Aorta (tissue), 5 donors: ENCODE results near the gene OLIG1. TPM values are rescaled to one million over a fixed set of nuclear protein-coding genes. Genes with fewer than 3 reads are reported as not detected.

Experiments used
- ATAC-seq: fragments of 200-7000 bp; cut with Tn5 transposase; one replicate; pipeline ENCODE4 v1.9.1; 2022; ENCODE audit warnings: moderate library complexity; ENCODE audit not compliant: low FRiP score
- DNase-seq, 2 donors: peaks; one replicate each; pipeline ENCODE4 v3.0.0-alpha.2; 2020
- H3K27ac ChIP-seq, 2 donors: one replicate each; pipeline ENCODE4 v1.5.1; 2013; ENCODE audit warnings: low read length in 2 of 2, mild to moderate bottlenecking in 2 of 2, moderate library complexity in 2 of 2, control low read depth in 1 of 2, inconsistent platforms in 1 of 2, low read depth in 1 of 2
- H3K27me3 ChIP-seq, 2 donors: one replicate each; pipeline ENCODE4 v1.6.1; 2013; ENCODE audit warnings: control low read depth in 1 of 2, low read length in 1 of 2, mild to moderate bottlenecking in 1 of 2, moderate library complexity in 1 of 2; ENCODE audit not compliant: insufficient read depth in 2 of 2, control insufficient read depth in 1 of 2
- H3K36me3 ChIP-seq, 2 donors: one replicate each; pipeline ENCODE4 v1.6.1; 2013; ENCODE audit warnings: control low read depth in 1 of 2, low read length in 1 of 2, mild to moderate bottlenecking in 1 of 2; ENCODE audit not compliant: insufficient read depth in 2 of 2, control insufficient read depth in 1 of 2
- H3K4me1 ChIP-seq, 2 donors: one replicate each; pipeline ENCODE4 v1.6.1; 2013; ENCODE audit warnings: low read length in 2 of 2, control low read depth in 1 of 2, mild to moderate bottlenecking in 1 of 2, moderate library complexity in 1 of 2; ENCODE audit not compliant: insufficient read depth in 2 of 2, control insufficient read depth in 1 of 2
- H3K4me3 ChIP-seq, 2 donors: one replicate each; pipeline ENCODE4 v1.5.1; 2013; ENCODE audit warnings: low read length in 2 of 2, control low read depth in 1 of 2, mild to moderate bottlenecking in 1 of 2
- H3K9me3 ChIP-seq: one replicate; pipeline ENCODE4 v1.6.1; 2013; ENCODE audit warnings: mild to moderate bottlenecking, low read length; ENCODE audit not compliant: control insufficient read depth
- WGBS, 2 donors: extraction: QIAGEN DNeasy Blood & Tissue Kit; methylation state at CpG; one replicate each; pipeline ENCODE4 v1.1.7; 2013; 5-methylcytosine and 5-hydroxymethylcytosine counted together
- intact Hi-C, 2 donors: fragments of 100-400 bp; cut with DNase I; formaldehyde crosslinking; loops; one replicate each; pipeline versions ENCODE4 v1.14.2 to v1.15.0; 2022
- polyA plus RNA-seq, 2 donors: library from polyadenylated mRNA; stranded (reverse); fragments of 200-250 nt; gene quantifications; one replicate each; pipeline ENCODE4 v1.2.3, GENCODE V29; 2013
- total RNA-seq, 2 donors: library from RNA; stranded (reverse); fragmentation: NEBNext Ultra II Directional; extraction: Animal tissue kit (Norgen Biotek cat#: 25700); gene quantifications; one replicate each; pipeline ENCODE4 v1.2.1, GENCODE V29; 2021
- donor health status: healthy with polysubstance abuse.
- donor health status: Bipolar disorder and iron deficiency.
- donor health status: DM: no; HTN: no; CAD: no.
- donor health status: DM: no; HTN: no; CAD: no.
- donor health status: DM: yes; HTN: yes; CAD: no.

Gene OLIG1
- total and polyA plus RNA-seq, 4 donors, result not detected

- Histone ChIP-seq H3K27me3 (no peaks in the 10 kb centered on the region), H3K4me3 (no peak overlapping the region), H3K36me3 (no peaks in the 10 kb centered on the region), H3K4me1 (no peaks in the 10 kb centered on the region), H3K9me3 (no peaks in the 10 kb centered on the region), H3K27ac (no peak overlapping the region)
- WGBS, 2 donors, result 64 to 66% methylated on average over 5 of the region's 5 CpGs
- no peak for ATAC-seq
- DNase-seq, result no peak
- intact Hi-C loops, result no loop called here
These were observed 13.9 kb upstream of the OLIG1 start for GRCh38 chr21:33055991-33056390.

GRCh38 chr21:33057385-33057940 is 12.5 kb upstream of the OLIG1 start:
- Histone ChIP-seq H3K36me3 (no peaks in the 10 kb centered on the region), H3K4me1 (no peaks in the 10 kb centered on the region), H3K27me3 (peaks cover 0 to 2% of the 10 kb centered on the region in 2 donors), H3K4me3 (no peak overlapping the region), H3K27ac (no peak overlapping the region), H3K9me3 (no peaks in the 10 kb centered on the region)
- intact Hi-C loops, result no loop called here
- DNase-seq, result no peak
- no peak for ATAC-seq
- WGBS, 2 donors, result 88 to 89% methylated on average over 11 of the region's 11 CpGs

GRCh38 chr21:33058527-33058926 is 11.4 kb upstream of the OLIG1 start:
- 47 to 60% methylated on average over 6 of the region's 6 CpGs for WGBS, 2 donors
- ATAC-seq (no peak), DNase-seq (no peak)
- Histone ChIP-seq H3K36me3 (no peaks in the 10 kb centered on the region), H3K27me3 (peaks cover 0 to 2% of the 10 kb centered on the region in 2 donors), H3K4me3 (no peak overlapping the region), H3K27ac (no peak overlapping the region), H3K9me3 (no peaks in the 10 kb centered on the region), H3K4me1 (no peaks in the 10 kb centered on the region)
- intact Hi-C loops, result no loop called here

- intact Hi-C loops, result no loop called here
- Histone ChIP-seq H3K27ac (no peak overlapping the region), H3K27me3 (peaks cover 0 to 2% of the 10 kb centered on the region in 2 donors), H3K4me3 (no peak overlapping the region), H3K4me1 (no peaks in the 10 kb centered on the region), H3K9me3 (no peaks in the 10 kb centered on the region), H3K36me3 (no peaks in the 10 kb centered on the region)
- ATAC-seq, result no peak
- 81% methylated on average over 6 of the region's 6 CpGs for WGBS, 2 donors
- no peak for DNase-seq
These were observed 11.0 kb upstream of the OLIG1 start for GRCh38 chr21:33058957-33059356.

- 44% methylated on average over 2 of the region's 2 CpGs for WGBS, 2 donors
- H3K36me3 ChIP-seq, result no peaks in the 10 kb centered on the region
These were observed 10.5 kb upstream of the OLIG1 start for GRCh38 chr21:33059380-33059841.

GRCh38 chr21:33061233-33061632 is 8.7 kb upstream of the OLIG1 start:
- Histone ChIP-seq H3K36me3 (no peaks in the 10 kb centered on the region), H3K9me3 (no peaks in the 10 kb centered on the region), H3K4me1 (no peaks in the 10 kb centered on the region), H3K27me3 (peaks cover 0 to 2% of the 10 kb centered on the region in 2 donors), H3K27ac (no peak overlapping the region), H3K4me3 (no peak overlapping the region)
- DNase-seq, result no peak
- ATAC-seq, result no peak
- intact Hi-C loops, result no loop called here
- WGBS, 2 donors, result 89 to 92% methylated on average over 4 of the region's 4 CpGs

More at GRCh38 chr21:33059380-33059841, 10.5 kb upstream of the OLIG1 start:
- ATAC-seq, result no peak
- no peak overlapping the region for H3K27ac ChIP-seq
- peaks cover 0 to 2% of the 10 kb centered on the region in 2 donors for H3K27me3 ChIP-seq
- H3K4me3 ChIP-seq, result no peak overlapping the region
- intact Hi-C loops, result no loop called here
- no peaks in the 10 kb centered on the region for H3K4me1 ChIP-seq
- no peak for DNase-seq
- H3K9me3 ChIP-seq, result no peaks in the 10 kb centered on the region

GRCh38 chr21:33063375-33063883 is 6.5 kb upstream of the OLIG1 start:
- WGBS, 2 donors, result 85 to 87% methylated on average over 5 of the region's 5 CpGs
- Histone ChIP-seq H3K4me3 (no peak overlapping the region), H3K27me3 (peaks cover 0 to 5% of the 10 kb centered on the region in 2 donors), H3K4me1 (no peaks in the 10 kb centered on the region), H3K9me3 (no peaks in the 10 kb centered on the region), H3K36me3 (no peaks in the 10 kb centered on the region), H3K27ac (no peak overlapping the region)
- intact Hi-C loops, result no loop called here
- ATAC-seq, result no peak
- DNase-seq, result no peak

- no peak overlapping the region for H3K4me3 ChIP-seq
- peaks cover 2% of the 10 kb centered on the region for H3K9me3 ChIP-seq
- 32 to 35% methylated on average over 14 of the region's 14 CpGs for WGBS, 2 donors
- no peaks in the 10 kb centered on the region for H3K36me3 ChIP-seq
- no peak for ATAC-seq
- DNase-seq, result no peak
- intact Hi-C loops, result no loop called here
- no peak overlapping the region for H3K27ac ChIP-seq
- H3K4me1 ChIP-seq, result no peaks in the 10 kb centered on the region
- H3K27me3 ChIP-seq, result peaks cover 0 to 5% of the 10 kb centered on the region in 2 donors
These were observed 5.9 kb upstream of the OLIG1 start for GRCh38 chr21:33063907-33064622.
